Neural cell (in vitro differentiated cells): Measurements from ENCODE around the gene SH3PXD2A. TPM values are rescaled to one million over a fixed set of nuclear protein-coding genes. Genes with fewer than 3 reads are reported as not detected.

Experiments
- H2AFZ ChIP-seq: fragments of 200-600, 300-800 bp; sonication (generic), shearing (Covaris generic); 2 replicates; pipeline ENCODE4 v1.6.0; 2014; ENCODE audit warnings: low read depth, mild to moderate bottlenecking, antibody characterized with exemption, low read length, moderate library complexity
- H3F3A ChIP-seq: fragments of 200-600 bp; shearing (Covaris generic); 2 replicates; pipeline ENCODE4 v1.6.1; 2016; ENCODE audit warnings: mild to moderate bottlenecking, moderate library complexity, mixed read lengths, antibody characterized with exemption, low read length; ENCODE audit not compliant: insufficient read depth, poor library complexity, severe bottlenecking
- H3K27ac ChIP-seq: fragments of 200-600, 300-800 bp; sonication (generic), shearing (Covaris generic); 2 replicates; pipeline ENCODE4 v1.5.1; 2014; ENCODE audit warnings: mild to moderate bottlenecking, low read length, moderate library complexity
- H3K27me3 ChIP-seq: fragments of 300-800, 200-600 bp; sonication (generic), shearing (Covaris generic); 2 replicates; pipeline ENCODE4 v1.6.0; 2014; ENCODE audit warnings: mild to moderate bottlenecking, low read depth, low read length, moderate library complexity; ENCODE audit not compliant: insufficient read depth
- H3K36me3 ChIP-seq: fragments of 300-800, 200-600 bp; sonication (generic), shearing (Covaris generic); 2 replicates; pipeline ENCODE4 v1.5.1; 2014; ENCODE audit warnings: mild to moderate bottlenecking, antibody characterized with exemption, low read length, moderate library complexity; ENCODE audit not compliant: insufficient read depth
- H3K4me2 ChIP-seq: fragments of 300-800, 200-600 bp; sonication (generic), shearing (Covaris generic); 2 replicates; pipeline ENCODE4 v1.6.0; 2014; ENCODE audit warnings: mild to moderate bottlenecking, low read length
- H3K4me3 ChIP-seq: fragments of 300-800, 200-600 bp; sonication (generic), shearing (Covaris generic); 2 replicates; pipeline ENCODE4 v1.5.1; 2014; ENCODE audit warnings: mild to moderate bottlenecking, low read length, moderate library complexity
- H3K79me2 ChIP-seq: fragments of 200-600 bp; shearing (Covaris generic); replicated peaks from 2 replicates; pipeline ENCODE4 v1.6.0; 2014; ENCODE audit warnings: mild to moderate bottlenecking, low read length, moderate library complexity; ENCODE audit not compliant: insufficient read depth
- H3K9ac ChIP-seq: fragments of 300-800, 200-600 bp; sonication (generic), shearing (Covaris generic); 2 replicates; pipeline ENCODE4 v1.6.1; 2016; ENCODE audit warnings: mild to moderate bottlenecking, low read length, mixed read lengths
- H3K9me2 ChIP-seq: fragments of 200-600 bp; shearing (Covaris generic); 2 replicates; pipeline ENCODE4 v1.6.1; 2016; ENCODE audit warnings: mild to moderate bottlenecking, low read length, mixed read lengths; ENCODE audit not compliant: insufficient read depth
- H3K9me3 ChIP-seq: fragments of 200-600, 300-800 bp; sonication (generic), shearing (Covaris generic); 2 replicates; pipeline ENCODE4 v1.6.1; 2016; ENCODE audit warnings: mild to moderate bottlenecking, mixed run types, low read length, moderate library complexity, mixed read lengths
- H4K20me1 ChIP-seq: fragments of 200-600 bp; shearing (Covaris generic); 2 replicates; pipeline ENCODE4 v1.6.1; 2016; ENCODE audit warnings: mild to moderate bottlenecking, mixed run types; ENCODE audit not compliant: insufficient read depth
- CTCF ChIP-seq: fragments of 450-650 bp; IDR thresholded peaks from 2 replicates; pipeline ENCODE4 v1.5.1; 2014; ENCODE audit warnings: antibody characterized with exemption, mild to moderate bottlenecking, moderate library complexity; ENCODE audit not compliant: poor library complexity, severe bottlenecking
- EP300 ChIP-seq: fragments of 450-650 bp; conservative IDR thresholded peaks from 2 replicates; pipeline ENCODE4 v1.6.1; 2014; ENCODE audit warnings: antibody characterized with exemption, mild to moderate bottlenecking, moderate library complexity; ENCODE audit not compliant: poor library complexity, severe bottlenecking
- EZH2 ChIP-seq: fragments of 200-600, 300-800 bp; shearing (Covaris generic), sonication (generic); IDR thresholded peaks from 2 replicates; pipeline ENCODE4 v1.6.1; 2014; ENCODE audit warnings: antibody characterized with exemption, low read length, borderline replicate concordance, mild to moderate bottlenecking; ENCODE audit not compliant: insufficient read depth, poor library complexity, severe bottlenecking
- MXI1 ChIP-seq: fragments of 450-650 bp; conservative IDR thresholded peaks from 2 replicates; pipeline ENCODE4 v1.6.1; 2014; ENCODE audit warnings: antibody characterized with exemption, mild to moderate bottlenecking; ENCODE audit not compliant: poor library complexity, severe bottlenecking
- POLR2AphosphoS5 ChIP-seq: IDR thresholded peaks from 2 replicates; pipeline ENCODE4 v1.6.1; 2012
- RAD21 ChIP-seq: fragments of 450-650 bp; conservative IDR thresholded peaks from 2 replicates; pipeline ENCODE4 v1.6.1; 2014; ENCODE audit warnings: antibody characterized with exemption, mild to moderate bottlenecking, moderate library complexity
- SMC3 ChIP-seq: fragments of 450-650 bp; conservative IDR thresholded peaks from 2 replicates; pipeline ENCODE4 v1.6.1; 2014; ENCODE audit warnings: antibody characterized with exemption, mild to moderate bottlenecking, moderate library complexity; ENCODE audit not compliant: poor library complexity
- TAF1 ChIP-seq: IDR thresholded peaks from 2 replicates; pipeline ENCODE4 v1.6.1; 2012; ENCODE audit warnings: low read depth
- polyA plus RNA-seq: library from polyadenylated mRNA; depleted of rRNA; stranded (reverse); fragments of >200 nt; gene quantifications from 2 replicates; pipeline ENCODE4 v1.2.3, GENCODE V29; 2014
- TF ChIP-seq, protein P1 (sequence below): IDR thresholded peaks from 2 replicates; pipeline ENCODE4 v1.6.1; 2012; ENCODE audit warnings: borderline replicate concordance

Gene SH3PXD2A
- polyA plus RNA-seq, 1 donor from 2014 or later = 5.2 TPM

GRCh38 chr10:103648251-103648635 is 207.1 kb downstream of the SH3PXD2A start:
- H3K27me3 ChIP-seq = no peaks in the 10 kb centered on the region
- no peak overlapping the region for H3K4me2 ChIP-seq
- no peak overlapping the region for H3K27ac ChIP-seq
- no peak overlapping the region for H2AFZ ChIP-seq
- H3K79me2 ChIP-seq = no peaks in the 10 kb centered on the region
- H3K9me3 ChIP-seq = no peaks in the 10 kb centered on the region
- H3K9me2 ChIP-seq = no peaks in the 10 kb centered on the region
- H3K36me3 ChIP-seq = no peaks in the 10 kb centered on the region
- H3K9ac ChIP-seq = no peak overlapping the region
- H3F3A ChIP-seq = no peaks in the 10 kb centered on the region
- no peak for TF ChIP-seq CTCF
- TF ChIP-seq SMC3 = no peak
- TF ChIP-seq EP300 = no peak
- no peak overlapping the region for H3K4me3 ChIP-seq
- no peaks in the 10 kb centered on the region for H4K20me1 ChIP-seq

DNA sequence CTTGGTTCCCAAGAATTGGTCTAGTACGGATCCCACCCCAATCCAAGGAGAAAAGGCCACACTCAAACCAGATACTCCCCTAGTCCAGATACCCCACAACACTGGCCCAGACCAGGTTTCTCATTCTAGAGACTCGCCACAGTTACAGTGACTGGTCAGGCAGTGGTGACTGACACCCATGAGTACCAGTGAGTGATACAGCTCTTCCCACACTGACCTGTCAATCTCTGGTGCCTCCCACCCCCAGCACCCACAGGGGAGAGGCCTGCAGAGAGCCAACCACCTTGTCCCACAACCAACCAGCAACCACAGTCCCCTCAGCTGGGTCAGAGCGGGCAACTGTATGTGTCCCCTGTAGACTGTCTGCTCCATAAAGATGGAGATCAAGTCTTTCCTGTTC is 209.1 kb downstream of the SH3PXD2A start:
- Histone ChIP-seq H3K9ac (no peak overlapping the region), H3K36me3 (no peaks in the 10 kb centered on the region), H3K27ac (no peak overlapping the region), H3K9me2 (no peaks in the 10 kb centered on the region), H3K79me2 (no peaks in the 10 kb centered on the region), H3K27me3 (no peaks in the 10 kb centered on the region), H3K9me3 (no peaks in the 10 kb centered on the region), H2AFZ (no peak overlapping the region), H3K4me2 (no peak overlapping the region), H3K4me3 (no peak overlapping the region), H4K20me1 (no peaks in the 10 kb centered on the region), H3F3A (no peaks in the 10 kb centered on the region)
- TF ChIP-seq TAF1 = no peak
- TF ChIP-seq RAD21 = no peak
- TF ChIP-seq MXI1 = no peak
- no peak for TF ChIP-seq EZH2
- no peak for TF ChIP-seq CTCF
- TF ChIP-seq EP300 = no peak
- TF ChIP-seq, protein P1, sequence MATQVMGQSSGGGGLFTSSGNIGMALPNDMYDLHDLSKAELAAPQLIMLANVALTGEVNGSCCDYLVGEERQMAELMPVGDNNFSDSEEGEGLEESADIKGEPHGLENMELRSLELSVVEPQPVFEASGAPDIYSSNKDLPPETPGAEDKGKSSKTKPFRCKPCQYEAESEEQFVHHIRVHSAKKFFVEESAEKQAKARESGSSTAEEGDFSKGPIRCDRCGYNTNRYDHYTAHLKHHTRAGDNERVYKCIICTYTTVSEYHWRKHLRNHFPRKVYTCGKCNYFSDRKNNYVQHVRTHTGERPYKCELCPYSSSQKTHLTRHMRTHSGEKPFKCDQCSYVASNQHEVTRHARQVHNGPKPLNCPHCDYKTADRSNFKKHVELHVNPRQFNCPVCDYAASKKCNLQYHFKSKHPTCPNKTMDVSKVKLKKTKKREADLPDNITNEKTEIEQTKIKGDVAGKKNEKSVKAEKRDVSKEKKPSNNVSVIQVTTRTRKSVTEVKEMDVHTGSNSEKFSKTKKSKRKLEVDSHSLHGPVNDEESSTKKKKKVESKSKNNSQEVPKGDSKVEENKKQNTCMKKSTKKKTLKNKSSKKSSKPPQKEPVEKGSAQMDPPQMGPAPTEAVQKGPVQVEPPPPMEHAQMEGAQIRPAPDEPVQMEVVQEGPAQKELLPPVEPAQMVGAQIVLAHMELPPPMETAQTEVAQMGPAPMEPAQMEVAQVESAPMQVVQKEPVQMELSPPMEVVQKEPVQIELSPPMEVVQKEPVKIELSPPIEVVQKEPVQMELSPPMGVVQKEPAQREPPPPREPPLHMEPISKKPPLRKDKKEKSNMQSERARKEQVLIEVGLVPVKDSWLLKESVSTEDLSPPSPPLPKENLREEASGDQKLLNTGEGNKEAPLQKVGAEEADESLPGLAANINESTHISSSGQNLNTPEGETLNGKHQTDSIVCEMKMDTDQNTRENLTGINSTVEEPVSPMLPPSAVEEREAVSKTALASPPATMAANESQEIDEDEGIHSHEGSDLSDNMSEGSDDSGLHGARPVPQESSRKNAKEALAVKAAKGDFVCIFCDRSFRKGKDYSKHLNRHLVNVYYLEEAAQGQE = no peak
- TF ChIP-seq SMC3 = no peak
- TF ChIP-seq POLR2AphosphoS5 = no peak
